SK-N-MC (cell line): ENCODE data around the gene CTNND2.

Source experiments
- EZH2 ChIP-seq: fragments of 200-600 bp; sonication (generic); IDR thresholded peaks from one replicate; pipeline ENCODE4 v1.6.1; 2017; ENCODE audit warnings: antibody characterized with exemption
- FOXP2 ChIP-seq: optimal IDR thresholded peaks from 2 replicates; pipeline ENCODE3; 2011; ENCODE audit warnings: mild to moderate bottlenecking, moderate library complexity; ENCODE audit not compliant: insufficient read depth; ENCODE audit errors: extremely low read length, control extremely low read depth
- POLR2AphosphoS5 ChIP-seq: IDR thresholded peaks from 2 replicates; pipeline ENCODE4 v1.6.1; 2012; ENCODE audit warnings: mild to moderate bottlenecking, low read depth, low read length, borderline replicate concordance

GRCh38 chr5:11477786-11478185 lies 426.5 kb downstream of the CTNND2 start:
- TF ChIP-seq POLR2AphosphoS5, result no peak
- no peak for TF ChIP-seq EZH2
- no peak for TF ChIP-seq FOXP2
